GM23338 (cell line): ENCODE data around the gene TNFRSF19. TPM values are rescaled to one million over a fixed set of nuclear protein-coding genes. Genes with fewer than 3 reads are reported as not detected.

Experiments used
- ATAC-seq: fragments of 200-7000 bp; cut with Tn5 transposase; 3 replicates; pipeline ENCODE4 v1.9.1; 2020
- DNase-seq: peaks from one replicate; pipeline ENCODE4 v3.0.0-alpha.2; 2015; ENCODE audit warnings: low spot score
- H2AFZ ChIP-seq: fragments of 200-600 bp; sonication (generic); 2 replicates; pipeline ENCODE4 v1.8.0; 2016; ENCODE audit warnings: antibody characterized with exemption, mild to moderate bottlenecking, moderate library complexity
- H3F3A ChIP-seq: fragments of 200-600 bp; sonication (generic); replicated peaks from 2 replicates; pipeline ENCODE4 v1.8.0; 2017; ENCODE audit warnings: antibody characterized with exemption, mixed run types, low read depth
- H3K27ac ChIP-seq: fragments of 200-600 bp; sonication (generic); 2 replicates; pipeline ENCODE4 v1.6.1; 2016; ENCODE audit warnings: low read depth
- H3K27me3 ChIP-seq: fragments of 200-600 bp; sonication (generic); 2 replicates; pipeline ENCODE4 v1.8.0; 2016; ENCODE audit warnings: mild to moderate bottlenecking, mixed run types, moderate library complexity; ENCODE audit not compliant: insufficient read depth
- H3K36me3 ChIP-seq: fragments of 200-600 bp; sonication (generic); 2 replicates; pipeline ENCODE4 v1.8.0; 2016; ENCODE audit warnings: mild to moderate bottlenecking; ENCODE audit not compliant: insufficient read depth
- H3K4me1 ChIP-seq: fragments of 200-600 bp; sonication (generic); 2 replicates; pipeline ENCODE4 v1.8.0; 2016; ENCODE audit warnings: mild to moderate bottlenecking, moderate library complexity; ENCODE audit not compliant: insufficient read depth
- H3K4me2 ChIP-seq: fragments of 200-600 bp; sonication (generic); 2 replicates; pipeline ENCODE4 v1.7.1; 2017; ENCODE audit warnings: mixed run types
- H3K4me3 ChIP-seq: fragments of 200-600 bp; sonication (generic); 2 replicates; pipeline ENCODE4 v1.6.1; 2016; ENCODE audit warnings: mixed run types
- H3K79me2 ChIP-seq: fragments of 200-600 bp; sonication (generic); replicated peaks from 2 replicates; pipeline ENCODE4 v1.8.0; 2017; ENCODE audit warnings: mild to moderate bottlenecking; ENCODE audit not compliant: insufficient read depth
- H3K9me2 ChIP-seq: fragments of 200-600 bp; sonication (generic); 2 replicates; pipeline ENCODE4 v1.8.0; 2017; ENCODE audit not compliant: insufficient read depth
- H4K20me1 ChIP-seq: fragments of 200-600 bp; sonication (generic); replicated peaks from 2 replicates; pipeline ENCODE4 v1.8.0; 2017; ENCODE audit warnings: mild to moderate bottlenecking; ENCODE audit not compliant: insufficient read depth
- H3K27ac Mint-ChIP-seq: 2 replicates; pipeline ENCODE4 v1.8.0; 2020; ENCODE audit warnings: inconsistent platforms, mild to moderate bottlenecking, moderate library complexity, mixed read lengths
- H3K27me3 Mint-ChIP-seq: 3 replicates; pipeline ENCODE4 v1.8.0; 2022; ENCODE audit warnings: low read depth, mild to moderate bottlenecking, moderate library complexity, mixed read lengths, inconsistent platforms; ENCODE audit not compliant: insufficient read depth, poor library complexity
- H3K36me3 Mint-ChIP-seq: 3 replicates; pipeline ENCODE4 v1.8.0; 2021; ENCODE audit warnings: low read depth, mild to moderate bottlenecking, inconsistent platforms, moderate library complexity, mixed read lengths
- H3K4me1 Mint-ChIP-seq: 3 replicates; pipeline ENCODE4 v1.8.0; 2020; ENCODE audit warnings: mild to moderate bottlenecking, inconsistent platforms, mixed read lengths
- H3K4me3 Mint-ChIP-seq: 3 replicates; pipeline ENCODE4 v1.8.0; 2021; ENCODE audit warnings: moderate library complexity, mild to moderate bottlenecking, inconsistent platforms, mixed read lengths
- H3K9me3 Mint-ChIP-seq: 3 replicates; pipeline ENCODE4 v1.8.0; 2020; ENCODE audit warnings: moderate library complexity, mild to moderate bottlenecking, inconsistent platforms, mixed read lengths
- CREB1 ChIP-seq: fragments of 250-450 bp; sonication (Bioruptor Pico); IDR thresholded peaks from 2 replicates; pipeline ENCODE4 v1.5.0; 2020; ENCODE audit warnings: low read depth, mild to moderate bottlenecking, moderate library complexity
- CTCF ChIP-seq, 2 experiments: fragments of 200-600 bp in 1 of 2; sonication (generic) in 1 of 2; conservative IDR thresholded peaks; 2 replicates each; pipeline versions ENCODE4 v1.5.1 to v1.6.1; 2016 to 2017; ENCODE audit warnings: antibody characterized with exemption in 2 of 2, low read depth in 2 of 2, mild to moderate bottlenecking in 2 of 2, moderate library complexity in 1 of 2
- ETS1 ChIP-seq: IDR thresholded peaks from 2 replicates; pipeline ENCODE4 v1.6.1; 2016; ENCODE audit warnings: antibody characterized with exemption
- EZH2phosphoT487 ChIP-seq: fragments of 200-600 bp; sonication (generic); IDR thresholded peaks from one replicate; pipeline ENCODE4 v1.8.1; 2018; ENCODE audit warnings: antibody characterized with exemption; ENCODE audit not compliant: unreplicated experiment
- JUNB ChIP-seq: IDR thresholded peaks from one replicate; pipeline ENCODE4 v1.6.1; 2016; ENCODE audit warnings: antibody characterized with exemption; ENCODE audit not compliant: unreplicated experiment
- POLR2AphosphoS5 ChIP-seq: IDR thresholded peaks from 2 replicates; pipeline ENCODE4 v1.6.1; 2016; ENCODE audit warnings: antibody characterized with exemption, low read depth
- REST ChIP-seq: IDR thresholded peaks from one replicate; pipeline ENCODE4 v1.6.1; 2018; ENCODE audit warnings: antibody characterized with exemption; ENCODE audit not compliant: unreplicated experiment
- STAT1 ChIP-seq: IDR thresholded peaks from one replicate; pipeline ENCODE4 v1.6.1; 2016; ENCODE audit warnings: antibody characterized with exemption; ENCODE audit not compliant: unreplicated experiment
- polyA plus RNA-seq: library from polyadenylated mRNA; unstranded; fragments of >200 nt; fragmentation: Nextera tagmentation; extraction: Ambion mirVana; gene quantifications from 2 replicates; pipeline ENCODE4 v1.2.1, GENCODE V29; 2016
- total RNA-seq: library from RNA; depleted of rRNA; stranded (reverse); fragments of >200 nt; shearing (Covaris generic); gene quantifications from 2 replicates; pipeline ENCODE4 v1.2.3, GENCODE V29; 2014

The TNFRSF19 gene
- total and polyA plus RNA-seq, 2 experiments from 2014 or later = 0.21 to 0.35 TPM

- TF ChIP-seq CREB1 (no peak), JUNB (no peak), EZH2phosphoT487 (no peak), STAT1 (no peak), REST (no peak), ETS1 (no peak)
These were observed 135.4 kb downstream of the TNFRSF19 start (continued) for GRCh38 chr13:23705583-23705982.

GRCh38 chr13:23707674-23708073 lies 137.5 kb downstream of the TNFRSF19 start:
- no peak for ATAC-seq

More at GRCh38 chr13:23707674-23708073, 137.5 kb downstream of the TNFRSF19 start:
- Mint-ChIP-seq H3K4me3 (no peak overlapping the region), H3K27ac (no peak overlapping the region; the same call in 1 of the 2 replicates), H3K27me3 (peaks cover 5% of the 10 kb centered on the region), H3K36me3 (peaks cover 5% of the 10 kb centered on the region; the same call in 1 of the 3 replicates), H3K9me3 (peaks cover 11% of the 10 kb centered on the region), H3K4me1 (peaks cover 10% of the 10 kb centered on the region; the same call in 2 of the 3 replicates)
- Histone ChIP-seq H3K4me3 (no peak overlapping the region), H3K36me3 (no peaks in the 10 kb centered on the region), H3K9me2 (no peaks in the 10 kb centered on the region), H4K20me1 (no peaks in the 10 kb centered on the region), H2AFZ (no peak overlapping the region), H3K79me2 (no peaks in the 10 kb centered on the region), H3K27me3 (no peaks in the 10 kb centered on the region), H3K4me2 (no peak overlapping the region), H3K4me1 (no peaks in the 10 kb centered on the region; the same call in 1 of the 2 replicates), H3F3A (no peaks in the 10 kb centered on the region), H3K27ac (no peak overlapping the region)
- peak in 1 of 2 experiments; percentile 35; a peak in 3 of 4 replicates for TF ChIP-seq CTCF (conservative IDR thresholded peaks at IDR 0.05; ENCODE audit: low read depth in 2 of 2)
- no peak for TF ChIP-seq POLR2AphosphoS5
- no peak for DNase-seq
